Adrenal gland (tissue), 12 donors: ENCODE results near the gene GALNT10. TPM values are rescaled to one million over a fixed set of nuclear protein-coding genes. Genes with fewer than 3 reads are reported as not detected.

Experiments
- DNase-seq, 7 donors: peaks; one replicate each; pipeline ENCODE4 v3.0.0-alpha.2; 2019 to 2020
- H3K27ac ChIP-seq, 5 donors: fragments of 200-600 bp; sonication (generic) in 4 of 5; 1 replicate in 3 of 5; 2 replicates in 2 of 5; pipeline versions ENCODE4 v1.5.1 to v1.8.0; 2016 to 2020; ENCODE audit warnings: mild to moderate bottlenecking in 1 of 5
- H3K27me3 ChIP-seq: fragments of 200-600 bp; 2 replicates; pipeline ENCODE4 v1.8.0; 2021
- H3K36me3 ChIP-seq, 2 donors: fragments of 200-600 bp; replicated peaks in 1 of 2; 1 replicate in 1 of 2; 2 replicates in 1 of 2; pipeline versions ENCODE4 v1.5.1 to v1.8.0; 2018 to 2022
- H3K4me1 ChIP-seq, 2 donors: fragments of 200-600 bp; replicated peaks in 1 of 2; 1 replicate in 1 of 2; 2 replicates in 1 of 2; pipeline versions ENCODE4 v1.5.1 to v1.8.0; 2018 to 2021
- H3K4me3 ChIP-seq, 4 donors: fragments of 200-600 bp; sonication (generic) in 3 of 4; one replicate each; pipeline ENCODE4 v1.5.1; 2016 to 2018
- H3K9me3 ChIP-seq, 3 donors: fragments of 200-600 bp; sonication (generic) in 1 of 3; replicated peaks in 1 of 3; 1 replicate in 2 of 3; 2 replicates in 1 of 3; pipeline versions ENCODE4 v1.5.1 to v1.8.0; 2016 to 2021
- POLR2A ChIP-seq, 2 donors: fragments of 450-650 bp; IDR thresholded peaks; one replicate each; pipeline ENCODE4 v1.6.1; 2017; ENCODE audit warnings: antibody characterized with exemption in 2 of 2, mild to moderate bottlenecking in 2 of 2, moderate library complexity in 1 of 2
- WGBS, 4 donors: extraction: QIAGEN DNeasy Blood & Tissue Kit in 2 of 4; methylation state at CpG; one replicate each; pipeline versions ENCODE4 v1.1.5 to v1.1.7; 2013 to 2017; 5-methylcytosine and 5-hydroxymethylcytosine counted together
- intact Hi-C, 2 donors: fragments of 100-400 bp; cut with DNase I; formaldehyde crosslinking; loops; one replicate each; pipeline versions ENCODE4 v1.14.1 to v1.15.0; 2022 to 2023
- polyA plus RNA-seq, 3 donors: library from polyadenylated mRNA; stranded (reverse); fragments of 200-250 nt in 2 of 3; fragments of 350-450 nt in 1 of 3; fragmentation: Illumina TruSeq in 1 of 3; extraction: RNeasy Lipid Tissue Mini Kit (QIAGEN cat#74804) in 1 of 3; gene quantifications; one replicate each; pipeline ENCODE4 v1.2.3, GENCODE V29; 2013 to 2014
- total RNA-seq, 9 donors: library from RNA; depleted of rRNA in 4 of 9; stranded (reverse); fragments of >200 nt in 4 of 9; fragments of 120-200 nt in 1 of 9; fragmentation: NEBNext Ultra II Directional in 1 of 9; extraction: Animal tissue kit (Norgen Biotek cat#: 25700) in 1 of 9; gene quantifications; one replicate each; pipeline versions ENCODE4 v1.1.0 to v1.2.4, GENCODE V29; 2013 to 2023
- TF ChIP-seq, protein P1 (sequence below), 6 experiments: fragments of 450-650 bp in 4 of 6; fragments of 200-600 bp in 2 of 6; sonication (generic) in 1 of 6; IDR thresholded peaks; 1 replicate in 5 of 6; 2 replicates in 1 of 6; pipeline versions ENCODE4 v1.5.1 to v1.8.0; 2016 to 2021; ENCODE audit warnings: antibody characterized with exemption in 6 of 6, mild to moderate bottlenecking in 2 of 6, moderate library complexity in 1 of 6
- donor health status: healthy with polysubstance abuse.
- donor health status: Bipolar disorder and iron deficiency.
- donor health status: DM: yes; HTN: yes; CAD: no.
- donor health status: DM: no; HTN: no; CAD: no.
- donor health status: DM: no; HTN: no; CAD: no.
- donor health status: DM: yes; HTN: yes; CAD: no.

The GALNT10 gene
- total and polyA plus RNA-seq, 12 donors = 5.6 to 74.1 (median 43.4) TPM

DNA sequence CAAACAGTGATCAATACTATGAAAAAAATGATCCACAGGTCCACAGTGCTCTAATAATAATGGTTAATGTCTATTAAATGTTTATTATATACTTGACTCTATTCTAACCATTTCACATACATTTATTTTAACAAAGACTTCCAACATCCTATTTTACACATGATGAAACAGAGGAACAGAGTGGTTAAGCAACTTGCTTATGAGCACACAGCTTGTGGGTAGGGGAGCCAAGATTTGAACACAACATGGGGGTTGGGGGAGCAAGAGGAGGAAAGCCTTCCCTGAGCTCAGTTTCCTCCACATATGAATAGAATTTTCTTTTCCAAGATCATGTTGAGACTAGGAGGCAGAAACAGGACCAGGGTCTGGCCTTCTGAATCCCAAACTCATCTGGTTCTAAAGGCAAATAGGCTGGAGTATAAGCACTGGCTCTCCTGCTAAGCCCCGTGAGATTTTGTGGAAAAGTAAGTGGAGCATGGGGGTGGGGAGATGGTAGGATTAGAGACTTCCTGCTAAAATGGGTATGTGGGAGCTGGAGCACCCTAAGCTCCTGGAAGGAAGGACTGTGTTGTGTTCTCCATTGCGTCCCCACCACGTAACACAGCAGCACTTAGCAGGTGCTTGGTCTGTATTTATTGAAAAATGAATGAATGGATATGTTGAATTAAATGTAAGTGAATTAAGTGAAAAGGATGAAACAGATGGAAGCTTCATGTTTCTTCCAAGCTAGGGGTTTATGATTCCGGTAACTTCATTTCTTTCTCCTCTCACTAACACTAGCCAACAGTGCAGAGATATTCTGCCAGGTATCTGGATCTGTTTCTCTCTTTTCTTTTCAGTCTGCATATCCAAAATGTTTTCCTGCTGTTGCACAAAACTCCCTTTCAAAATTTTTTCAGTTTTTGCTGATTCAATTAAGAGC is 26.9 kb upstream of the GALNT10 start:
- H3K4me3 ChIP-seq = no peak overlapping the region
- TF ChIP-seq, protein P1, sequence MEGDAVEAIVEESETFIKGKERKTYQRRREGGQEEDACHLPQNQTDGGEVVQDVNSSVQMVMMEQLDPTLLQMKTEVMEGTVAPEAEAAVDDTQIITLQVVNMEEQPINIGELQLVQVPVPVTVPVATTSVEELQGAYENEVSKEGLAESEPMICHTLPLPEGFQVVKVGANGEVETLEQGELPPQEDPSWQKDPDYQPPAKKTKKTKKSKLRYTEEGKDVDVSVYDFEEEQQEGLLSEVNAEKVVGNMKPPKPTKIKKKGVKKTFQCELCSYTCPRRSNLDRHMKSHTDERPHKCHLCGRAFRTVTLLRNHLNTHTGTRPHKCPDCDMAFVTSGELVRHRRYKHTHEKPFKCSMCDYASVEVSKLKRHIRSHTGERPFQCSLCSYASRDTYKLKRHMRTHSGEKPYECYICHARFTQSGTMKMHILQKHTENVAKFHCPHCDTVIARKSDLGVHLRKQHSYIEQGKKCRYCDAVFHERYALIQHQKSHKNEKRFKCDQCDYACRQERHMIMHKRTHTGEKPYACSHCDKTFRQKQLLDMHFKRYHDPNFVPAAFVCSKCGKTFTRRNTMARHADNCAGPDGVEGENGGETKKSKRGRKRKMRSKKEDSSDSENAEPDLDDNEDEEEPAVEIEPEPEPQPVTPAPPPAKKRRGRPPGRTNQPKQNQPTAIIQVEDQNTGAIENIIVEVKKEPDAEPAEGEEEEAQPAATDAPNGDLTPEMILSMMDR (IDR thresholded peaks at IDR 0.05) = no peak
- TF ChIP-seq POLR2A (IDR thresholded peaks at IDR 0.05) = no peak
- 68 to 82% (median 72%) methylated on average over 4 of the region's 4 CpGs for WGBS, 4 donors
- no peak for DNase-seq
- H3K27ac ChIP-seq = no peak overlapping the region
- H3K36me3 ChIP-seq = no peaks in the 10 kb centered on the region
- no peaks in the 10 kb centered on the region for H3K9me3 ChIP-seq
- intact Hi-C loops = no loop called here
- H3K27me3 ChIP-seq = peaks cover 3% of the 10 kb centered on the region
- no peaks in the 10 kb centered on the region for H3K4me1 ChIP-seq

DNA sequence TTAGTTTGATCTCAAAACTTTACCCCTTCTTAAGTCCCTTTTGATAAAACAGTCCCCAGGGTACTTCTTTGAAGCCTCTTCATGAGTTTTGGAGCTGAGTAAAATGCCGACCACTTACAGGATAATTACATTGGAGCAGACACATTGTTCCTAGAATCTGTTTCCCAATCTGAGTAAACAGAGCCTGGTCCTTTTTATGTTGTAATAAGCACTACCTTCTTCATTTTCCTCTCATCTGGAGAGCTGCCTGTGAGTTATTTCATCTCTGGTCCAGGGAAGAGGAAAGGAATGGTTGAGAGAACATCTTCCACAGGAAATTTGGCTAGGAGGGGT is 26.3 kb upstream of the GALNT10 start:
- Histone ChIP-seq H3K4me1 (no peaks in the 10 kb centered on the region), H3K27ac (no peak overlapping the region), H3K9me3 (no peaks in the 10 kb centered on the region), H3K4me3 (no peak overlapping the region), H3K27me3 (peaks cover 3% of the 10 kb centered on the region), H3K36me3 (no peaks in the 10 kb centered on the region)
- intact Hi-C loops = no loop called here
- no peak for DNase-seq
- TF ChIP-seq, protein P1 (IDR thresholded peaks at IDR 0.05) = no peak
- no peak for TF ChIP-seq POLR2A (IDR thresholded peaks at IDR 0.05)
- WGBS, 4 donors = 45 to 60% (median 51%) methylated on average over 1 of the region's 1 CpG

DNA sequence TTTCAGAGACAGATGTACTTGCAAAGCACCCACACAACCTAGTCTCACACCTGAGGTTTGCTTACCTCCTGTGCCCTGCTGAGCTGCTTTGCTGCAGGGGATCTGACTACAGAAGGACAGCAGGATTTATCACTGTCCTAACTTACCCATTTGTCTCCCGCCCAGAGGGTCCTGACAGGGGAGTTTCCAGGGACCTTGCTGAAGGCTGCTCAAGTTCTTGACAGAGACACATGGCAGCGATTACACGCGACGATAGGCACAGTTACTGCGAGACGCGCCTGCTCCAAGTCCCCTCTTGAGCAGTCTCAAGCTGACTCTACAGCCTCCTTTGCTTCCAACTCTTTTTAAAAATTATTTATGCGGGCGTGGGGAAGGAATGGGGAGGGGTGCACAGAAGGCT is 24.6 kb upstream of the GALNT10 start:
- intact Hi-C loops = no loop called here
- 21 to 36% (median 28%) methylated on average over 9 to 10 of the region's 10 CpGs for WGBS, 4 donors
- no peak for TF ChIP-seq POLR2A (IDR thresholded peaks at IDR 0.05)
- TF ChIP-seq, protein P1 (IDR thresholded peaks at IDR 0.05) = no peak

DNA sequence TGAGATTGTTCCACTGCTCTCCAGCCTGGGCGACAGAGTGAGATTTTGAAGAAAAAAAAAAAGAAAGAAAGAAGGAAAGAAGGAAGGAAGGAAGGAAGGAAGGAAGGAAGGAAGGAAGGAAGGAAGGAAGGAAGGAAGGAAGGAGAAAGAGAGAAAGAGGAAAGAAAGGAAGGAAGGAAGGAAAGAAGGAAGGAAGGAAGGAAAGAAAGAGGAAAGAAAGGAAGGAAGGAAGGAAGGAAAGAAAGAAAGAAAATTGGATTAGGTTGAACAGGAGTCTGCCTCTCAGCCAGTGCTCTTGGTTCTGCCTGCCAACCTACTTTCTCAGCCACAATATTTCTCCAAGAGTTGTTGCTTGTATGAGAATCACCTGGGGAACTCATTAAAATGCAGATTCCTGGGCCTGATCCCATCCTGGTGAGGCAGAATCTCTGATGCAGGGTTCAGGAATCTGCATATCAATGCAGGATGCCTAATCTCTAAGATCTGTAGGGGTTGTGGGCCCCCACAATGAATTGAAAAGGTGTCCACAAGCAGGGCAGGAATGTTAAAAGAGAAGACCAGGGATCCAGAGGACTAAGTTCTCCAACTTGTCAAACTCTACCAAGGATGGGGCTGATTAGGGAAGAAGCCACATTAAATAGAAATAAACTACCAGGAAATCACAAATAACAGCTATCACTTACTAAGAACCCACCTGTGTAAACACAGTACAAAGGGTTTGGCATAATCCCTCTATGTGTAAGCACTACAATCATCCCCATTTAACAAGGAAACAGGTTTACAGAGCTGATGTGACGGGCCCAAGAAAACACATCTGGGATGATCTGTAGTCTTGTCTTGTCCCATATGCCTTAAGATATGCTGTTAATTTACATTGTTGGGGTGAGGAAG is 23.4 kb upstream of the GALNT10 start:
- DNase-seq = no peak
- no peaks in the 10 kb centered on the region for H3K9me3 ChIP-seq
- H3K27me3 ChIP-seq = peaks cover 3% of the 10 kb centered on the region
- no peak overlapping the region for H3K27ac ChIP-seq
- H3K36me3 ChIP-seq = no peaks in the 10 kb centered on the region
- 72 to 94% (median 79%) methylated on average over 2 of the region's 2 CpGs for WGBS, 4 donors
- TF ChIP-seq POLR2A (IDR thresholded peaks at IDR 0.05) = no peak
- TF ChIP-seq, protein P1 (IDR thresholded peaks at IDR 0.05) = no peak
- no peak overlapping the region for H3K4me3 ChIP-seq
- no peaks in the 10 kb centered on the region for H3K4me1 ChIP-seq
- intact Hi-C loops = no loop called here

More for the DNA sequence above, 24.6 kb upstream of the GALNT10 start:
- no peak overlapping the region for H3K4me3 ChIP-seq
- peaks cover 3% of the 10 kb centered on the region for H3K27me3 ChIP-seq
- no peaks in the 10 kb centered on the region for H3K4me1 ChIP-seq
- H3K36me3 ChIP-seq = no peaks in the 10 kb centered on the region
- no peaks in the 10 kb centered on the region for H3K9me3 ChIP-seq
- no peak for DNase-seq
- H3K27ac ChIP-seq = no peak overlapping the region
